Fibroblast of lung (primary cell): ENCODE measurements around the gene UBL4B. TPM values are rescaled to one million over a fixed set of nuclear protein-coding genes. Genes with fewer than 3 reads are reported as not detected.
A peak's percentile ranks its signal among the peaks of the same experiment; 100 is the strongest.

Experiments used
- DNase-seq, 2 donors: peaks; one replicate each; pipeline versions ENCODE4 v3.0.0 to v3.0.0-alpha.2; 2010; ENCODE audit warnings: low read depth in 2 of 2
- H2AFZ ChIP-seq: 2 replicates; pipeline ENCODE4 v1.5.1; 2012; ENCODE audit warnings: low read length, control low read depth, inconsistent platforms
- H3K27ac ChIP-seq: 2 replicates; pipeline ENCODE4 v1.5.1; 2011; ENCODE audit warnings: low read length, control low read depth; ENCODE audit not compliant: insufficient read depth
- H3K27me3 ChIP-seq: 2 replicates; pipeline ENCODE4 v1.5.1; 2011; ENCODE audit warnings: mild to moderate bottlenecking, low read length; ENCODE audit not compliant: control insufficient read depth, insufficient read depth
- H3K36me3 ChIP-seq: 2 replicates; pipeline ENCODE4 v1.5.1; 2011; ENCODE audit warnings: low read length; ENCODE audit not compliant: control insufficient read depth, insufficient read depth
- H3K4me1 ChIP-seq: 2 replicates; pipeline ENCODE4 v1.5.1; 2011; ENCODE audit warnings: low read length; ENCODE audit not compliant: control insufficient read depth, insufficient read depth; ENCODE audit errors: extremely low read depth
- H3K4me2 ChIP-seq: 2 replicates; pipeline ENCODE4 v1.5.1; 2011; ENCODE audit warnings: low read length, control low read depth; ENCODE audit not compliant: insufficient read depth; ENCODE audit errors: extremely low read depth
- H3K4me3 ChIP-seq, 4 experiments: fragments of 200-600 bp in 1 of 4; sonication (generic) in 1 of 4; replicated peaks in 1 of 4; 2 replicates each; pipeline ENCODE4 v1.5.1; 2011 to 2016; ENCODE audit warnings: low read length in 4 of 4, low read depth in 3 of 4, mild to moderate bottlenecking in 3 of 4, control low read depth in 2 of 4, inconsistent platforms in 1 of 4, mixed read lengths in 1 of 4; ENCODE audit not compliant: insufficient read depth in 1 of 4; ENCODE audit errors: control extremely low read depth in 1 of 4
- H3K79me2 ChIP-seq: 2 replicates; pipeline ENCODE4 v1.5.1; 2012; ENCODE audit warnings: mild to moderate bottlenecking, low read length, inconsistent platforms; ENCODE audit not compliant: control insufficient read depth, insufficient read depth
- H3K9ac ChIP-seq: 2 replicates; pipeline ENCODE4 v1.5.1; 2011; ENCODE audit warnings: mild to moderate bottlenecking, low read length, control low read depth; ENCODE audit not compliant: insufficient read depth
- H3K9me3 ChIP-seq: 2 replicates; pipeline ENCODE4 v1.5.1; 2012; ENCODE audit warnings: low read depth, low read length; ENCODE audit not compliant: control insufficient read depth, insufficient read depth
- H4K20me1 ChIP-seq: 2 replicates; pipeline ENCODE4 v1.5.1; 2011; ENCODE audit warnings: low read length; ENCODE audit not compliant: control insufficient read depth, insufficient read depth; ENCODE audit errors: extremely low read depth
- CTCF ChIP-seq, 2 donors: IDR thresholded peaks in 1 of 2; conservative IDR thresholded peaks in 1 of 2; 1 replicate in 1 of 2; 2 replicates in 1 of 2; pipeline ENCODE4 v1.5.1; 2011 to 2012; ENCODE audit warnings: low read length in 2 of 2, control low read depth in 1 of 2, inconsistent platforms in 1 of 2, low read depth in 1 of 2, mild to moderate bottlenecking in 1 of 2
- EZH2 ChIP-seq: IDR thresholded peaks from 2 replicates; pipeline ENCODE4 v1.5.1; 2012; ENCODE audit warnings: low read length, control low read depth, mild to moderate bottlenecking; ENCODE audit errors: missing control alignments
- polyA plus RNA-seq, 2 donors: library from polyadenylated mRNA; depleted of rRNA in 1 of 2; stranded (reverse) in 1 of 2; unstranded in 1 of 2; fragments of >200 nt; gene quantifications; 2 replicates each; pipeline ENCODE4 v1.2.1, GENCODE V29; 2011 to 2012; ENCODE audit warnings: missing spikeins in 1 of 2
- total RNA-seq: library from RNA; depleted of rRNA; stranded (reverse); fragments of >200 nt; gene quantifications from 2 replicates; pipeline ENCODE4 v1.2.1, GENCODE V29; 2014

UBL4B gene
- total and polyA plus RNA-seq, 2 donors (not counting 1 experiment from before 2014, with no cell fraction given), result not detected

- Histone ChIP-seq H3K9ac (no peak overlapping the region), H3K4me3 (peak overlapping the region in 3 of 4 experiments; percentile 38 to 59 (median 49)), H3K9me3 (no peaks in the 10 kb centered on the region), H3K4me2 (peak overlapping the region; percentile 88), H3K36me3 (no peaks in the 10 kb centered on the region), H3K27ac (no peak overlapping the region), H3K27me3 (peaks cover 36% of the 10 kb centered on the region), H3K79me2 (no peaks in the 10 kb centered on the region), H2AFZ (no peak overlapping the region), H3K4me1 (no peaks in the 10 kb centered on the region), H4K20me1 (no peaks in the 10 kb centered on the region)
- DNase-seq, result no peak
- TF ChIP-seq EZH2 (peak; percentile 70), CTCF (conservative IDR thresholded peaks at IDR 0.05 in 1 of 2, IDR thresholded peaks at IDR 0.05 in 1 of 2; ENCODE audit: low read depth in 1 of 2, low read length in 2 of 2) (no peak)
These were observed 28.4 kb upstream of the UBL4B start for GRCh38 chr1:110083866-110084226.

- no peaks in the 10 kb centered on the region for H3K9me3 ChIP-seq
- no peaks in the 10 kb centered on the region for H4K20me1 ChIP-seq
- H3K4me3 ChIP-seq, result peak overlapping the region; percentile 22 to 59 (median 44)
- H3K9ac ChIP-seq, result peak overlapping the region; percentile 3
- H3K4me1 ChIP-seq, result no peaks in the 10 kb centered on the region
- H3K79me2 ChIP-seq, result no peaks in the 10 kb centered on the region
- peak overlapping the region; percentile 88 for H3K4me2 ChIP-seq
- peaks cover 36% of the 10 kb centered on the region for H3K27me3 ChIP-seq
- TF ChIP-seq EZH2, result peak; percentile 69
- no peak for TF ChIP-seq CTCF (conservative IDR thresholded peaks at IDR 0.05 in 1 of 2, IDR thresholded peaks at IDR 0.05 in 1 of 2; ENCODE audit: low read depth in 1 of 2, low read length in 2 of 2)
- no peaks in the 10 kb centered on the region for H3K36me3 ChIP-seq
- peak; percentile 43 to 50 for DNase-seq
- H2AFZ ChIP-seq, result peak overlapping the region; percentile 7
- H3K27ac ChIP-seq, result no peak overlapping the region
These were observed 27.8 kb upstream of the UBL4B start for GRCh38 chr1:110084227-110085078.

- Histone ChIP-seq H3K4me2 (no peak overlapping the region), H3K9ac (no peak overlapping the region), H2AFZ (no peak overlapping the region), H3K4me1 (no peaks in the 10 kb centered on the region), H3K27ac (no peak overlapping the region), H3K9me3 (no peaks in the 10 kb centered on the region), H4K20me1 (no peaks in the 10 kb centered on the region), H3K36me3 (no peaks in the 10 kb centered on the region), H3K4me3 (no peak overlapping the region), H3K79me2 (no peaks in the 10 kb centered on the region), H3K27me3 (peaks cover 36% of the 10 kb centered on the region)
- TF ChIP-seq EZH2, result peak; percentile 2
- TF ChIP-seq CTCF (conservative IDR thresholded peaks at IDR 0.05 in 1 of 2, IDR thresholded peaks at IDR 0.05 in 1 of 2; ENCODE audit: low read depth in 1 of 2, low read length in 2 of 2), result no peak
- DNase-seq, result no peak
These were observed 26.6 kb upstream of the UBL4B start for GRCh38 chr1:110085671-110086070.
